Stomach (tissue), 4 donors: Measurements from ENCODE around the gene OXER1.

ENCODE experiments used
- CTCF ChIP-seq, 7 experiments: fragments of 450-650 bp in 4 of 7; fragments of 200-600 bp in 3 of 7; sonication (generic) in 3 of 7; IDR thresholded peaks; one replicate each; pipeline ENCODE4 v1.5.1; 2016 to 2019; ENCODE audit warnings: antibody characterized with exemption in 7 of 7, control low read depth in 2 of 7, mild to moderate bottlenecking in 1 of 7
- POLR2A ChIP-seq, 4 donors: fragments of 450-650 bp; IDR thresholded peaks; one replicate each; pipeline ENCODE4 v1.6.1; 2016; ENCODE audit warnings: antibody characterized with exemption in 4 of 4, control low read depth in 2 of 4, mild to moderate bottlenecking in 1 of 4, moderate library complexity in 1 of 4
- POLR2AphosphoS5 ChIP-seq, 3 donors: sonication (generic); formaldehyde crosslinking; IDR thresholded peaks; one replicate each; pipeline ENCODE4 v1.6.1; 2016; ENCODE audit warnings: antibody characterized with exemption in 3 of 3

DNA sequence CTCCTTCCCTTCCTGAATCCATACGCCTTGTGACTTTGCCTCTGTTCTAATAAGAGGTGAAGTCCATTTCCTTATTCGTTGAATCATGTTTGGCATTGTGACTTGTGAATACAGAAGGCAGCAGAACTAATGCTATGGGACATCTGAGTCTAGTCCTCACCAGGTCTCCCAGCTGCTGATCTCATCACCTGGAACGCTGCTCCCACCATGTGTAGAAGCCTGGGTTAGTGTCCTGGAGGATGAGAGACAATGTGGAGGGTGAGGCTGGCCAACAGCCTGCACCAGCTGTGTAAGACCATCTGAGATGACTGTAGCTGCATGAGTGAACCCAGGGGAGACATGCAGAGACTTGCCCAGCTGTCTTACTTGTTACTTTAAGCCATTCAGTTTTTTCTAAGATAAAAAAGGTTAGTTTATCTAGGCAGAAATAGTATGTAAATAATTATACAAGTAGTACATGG is 31.9 kb upstream of the OXER1 start:
- TF ChIP-seq CTCF (IDR thresholded peaks at IDR 0.05) (no peak), POLR2A (IDR thresholded peaks at IDR 0.05) (no peak), POLR2AphosphoS5 (IDR thresholded peaks at IDR 0.05) (peak in 1 of 3 donors; percentile 15)
